NCI-H187 (cell line): ENCODE data around the gene SLC5A1.
"Not testable (repeated sequence)": the region's sequence is repeated elsewhere in the genome, so short reads cannot be mapped to it uniquely, and the experiment has no call there.

Experiments
- DNase-seq, 2 experiments: peaks; one replicate each; lab custom pipeline; 2025; lab: John Stamatoyannopoulos, UW

Gene SLC5A1

DNA sequence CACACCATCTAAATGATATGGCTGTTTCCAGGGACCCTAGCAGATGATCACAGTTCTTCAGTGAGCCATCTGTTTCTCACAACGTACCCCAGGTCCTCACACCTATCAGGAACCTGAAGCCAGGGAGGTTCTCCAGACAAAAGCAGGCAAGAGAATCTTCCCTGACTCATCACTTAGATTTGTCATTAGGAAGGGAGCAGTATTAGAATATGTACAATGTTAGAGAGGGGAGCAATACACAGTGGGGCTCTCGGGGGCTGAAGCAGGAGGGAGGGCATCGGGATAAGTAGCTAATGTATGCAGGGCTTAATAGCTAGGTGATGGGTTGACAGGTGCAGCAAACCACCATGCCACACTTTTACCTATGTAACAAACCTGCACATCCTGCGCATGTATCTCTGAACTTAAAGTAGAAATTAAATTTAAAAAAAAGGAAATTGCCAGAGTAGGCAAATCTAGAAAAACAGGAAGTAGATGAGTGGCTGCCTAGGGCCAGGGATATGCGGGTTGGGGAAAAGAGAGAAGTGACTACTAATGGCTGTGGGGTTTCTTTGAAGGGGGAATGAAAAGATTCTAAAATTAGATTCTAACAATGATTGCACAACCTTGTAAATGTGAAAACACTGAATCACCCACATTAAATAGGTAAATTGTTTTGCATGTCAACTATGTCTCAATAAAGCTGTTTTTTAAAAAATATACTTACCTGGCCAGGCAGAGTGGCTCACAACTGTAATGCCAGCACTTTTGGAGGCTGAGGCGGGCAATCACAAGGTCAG is 101.6 kb downstream of the SLC5A1 start:
- no peak for DNase-seq

DNA sequence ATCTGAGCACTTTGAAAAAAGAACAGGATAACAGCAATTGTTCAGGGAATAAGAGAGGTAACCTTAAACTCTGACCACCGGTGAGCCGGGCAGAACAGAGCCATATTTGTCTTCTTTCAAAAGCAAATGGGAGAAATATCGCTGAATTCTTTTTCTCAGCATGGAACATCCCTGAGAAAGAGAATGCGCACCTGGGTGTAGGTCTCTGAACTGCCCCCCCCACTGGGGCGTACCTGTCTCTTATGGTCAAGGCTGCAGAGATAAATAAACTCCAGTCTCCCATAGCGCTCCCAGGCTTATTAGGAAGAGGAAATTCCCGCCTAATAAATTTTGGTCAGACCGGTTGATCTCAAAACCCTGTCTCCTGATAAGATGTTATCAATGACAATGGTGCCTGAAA is 104.1 kb downstream of the SLC5A1 start:
- not testable (repeated sequence) for DNase-seq

DNA sequence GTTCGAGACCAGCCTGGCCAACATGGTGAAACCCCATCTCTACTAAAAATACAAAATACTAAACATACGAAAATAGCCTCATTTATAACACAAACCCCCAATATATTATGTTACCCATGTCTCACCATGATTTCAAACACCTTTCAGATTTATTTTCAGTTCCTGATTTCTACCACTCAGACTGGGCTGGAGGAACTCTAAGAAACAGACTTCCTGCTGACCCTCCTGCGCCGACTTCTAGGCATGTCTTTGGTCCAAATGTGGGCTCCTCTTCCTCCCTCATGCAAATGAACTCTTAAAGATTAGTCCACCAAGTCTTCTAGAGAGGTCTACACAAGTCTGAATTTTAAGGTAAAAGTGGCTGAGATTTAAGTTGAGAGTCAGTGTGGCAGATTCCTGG is 105.3 kb downstream of the SLC5A1 start:
- not testable (repeated sequence) for DNase-seq

DNA sequence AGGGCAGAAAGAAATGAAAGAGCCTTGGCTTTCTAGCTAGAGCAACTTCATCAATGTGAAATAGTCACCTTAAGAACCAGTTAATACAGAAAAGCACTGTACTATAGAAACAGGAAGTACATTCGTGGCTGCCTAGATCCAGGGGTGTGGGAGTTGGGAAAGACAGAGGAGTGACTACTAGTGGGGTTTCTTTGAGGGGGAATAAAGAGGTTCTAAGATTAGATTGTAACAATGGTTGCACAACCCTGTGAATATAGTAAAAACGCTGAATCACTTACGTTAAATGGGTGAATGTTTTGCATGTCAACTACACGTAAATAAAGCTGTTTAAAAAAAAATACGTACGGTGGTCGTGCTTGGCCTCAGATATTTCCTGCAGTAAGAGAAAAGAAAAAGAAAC is 107.6 kb downstream of the SLC5A1 start:
- DNase-seq = not testable (repeated sequence)

DNA sequence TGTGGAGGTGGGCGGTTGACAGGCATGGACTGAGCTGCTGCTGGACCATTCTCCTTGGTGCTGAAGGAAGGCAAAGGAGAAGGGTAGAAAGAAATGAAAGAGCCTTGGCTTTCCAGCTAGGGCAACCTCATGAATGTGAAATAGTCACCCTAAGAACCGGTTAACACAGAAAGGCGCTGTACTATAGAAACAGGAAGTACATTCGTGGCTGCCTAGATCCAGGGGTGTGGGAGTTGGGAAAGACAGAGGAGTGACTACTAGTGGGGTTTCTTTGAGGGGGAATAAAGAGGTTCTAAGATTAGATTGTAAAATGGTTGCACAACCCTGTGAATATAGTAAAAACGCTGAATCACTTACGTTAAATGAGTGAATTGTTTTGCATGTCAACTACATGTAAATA is 108.6 kb downstream of the SLC5A1 start:
- DNase-seq = not testable (repeated sequence)

DNA sequence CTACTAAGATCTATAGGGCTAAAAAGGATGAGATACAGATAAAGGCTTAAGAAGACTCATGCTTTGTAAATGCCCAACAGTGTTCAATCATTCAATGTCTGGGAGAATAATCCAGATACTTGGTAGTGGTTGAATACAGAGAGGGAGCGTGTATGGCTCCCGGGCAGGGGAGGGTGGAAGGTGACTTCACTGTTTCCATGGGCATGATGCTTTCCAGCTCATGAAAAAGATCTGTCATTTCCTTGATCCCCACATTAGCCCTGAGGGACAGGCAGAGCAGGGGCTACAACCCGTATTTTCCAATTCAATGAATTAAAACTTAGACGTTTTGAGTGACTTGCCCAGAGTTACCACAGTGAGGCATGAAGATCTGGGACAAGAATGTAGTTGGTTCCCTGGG is 111.7 kb downstream of the SLC5A1 start:
- DNase-seq = not testable (repeated sequence)

DNA sequence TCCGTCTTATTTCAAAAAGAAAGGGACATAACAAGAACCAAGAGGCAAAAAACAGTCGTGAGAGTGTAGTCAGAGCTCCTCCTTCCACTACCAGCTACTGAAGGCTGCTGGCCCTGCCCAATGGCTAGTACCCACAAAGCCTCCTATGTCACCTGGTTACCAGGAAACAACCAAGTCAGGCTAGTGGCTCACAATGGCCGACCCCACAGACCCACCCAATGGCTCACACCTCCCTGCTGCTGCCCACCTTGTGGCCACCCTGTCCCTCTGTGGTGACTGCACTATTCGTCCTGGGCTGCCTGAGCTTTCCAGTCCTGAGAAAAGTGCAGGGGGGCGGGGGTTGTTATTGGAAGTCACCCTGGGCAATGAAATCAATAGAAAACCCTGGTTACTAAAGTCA is 114.6 kb downstream of the SLC5A1 start:
- not testable (repeated sequence) for DNase-seq

DNA sequence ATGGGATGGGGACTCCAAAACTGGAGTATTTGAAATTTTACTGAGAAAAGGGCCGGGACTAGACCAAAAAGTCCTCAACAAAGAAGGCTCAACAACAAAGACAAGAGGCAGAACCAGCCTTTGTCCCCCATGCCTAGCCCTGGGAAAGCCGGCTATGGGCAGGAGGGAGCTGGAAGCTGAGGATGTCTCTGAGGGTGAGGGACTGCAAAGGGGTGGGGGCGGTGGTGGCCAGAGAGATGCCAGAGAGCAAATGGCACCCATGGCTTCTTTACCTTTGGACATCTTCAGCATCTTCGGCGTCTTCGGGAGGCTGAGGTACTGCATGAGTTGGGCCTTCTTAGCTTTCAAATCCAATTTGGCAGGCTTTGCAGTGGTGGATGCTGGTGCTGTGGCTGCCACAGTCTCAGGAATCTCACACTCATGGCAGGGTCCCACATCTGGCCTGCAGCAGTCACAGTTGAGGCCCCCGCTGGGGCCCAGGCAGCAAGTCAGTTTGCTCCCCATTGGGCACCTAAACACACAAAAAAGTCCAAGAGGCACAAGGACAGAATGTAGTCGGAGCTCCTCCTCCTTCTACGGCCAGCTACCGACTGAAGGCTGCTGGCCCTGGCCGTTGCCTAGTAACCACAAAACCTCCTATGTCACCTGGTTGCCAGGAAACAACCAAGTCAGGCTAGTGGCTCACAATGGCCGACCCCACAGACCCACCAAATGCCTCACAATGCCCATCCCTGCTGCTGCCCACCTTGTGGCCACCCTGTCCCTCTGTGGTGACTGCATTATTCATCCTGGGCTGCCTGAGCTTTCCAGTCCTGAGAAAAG is 115.9 kb downstream of the SLC5A1 start, which contains the start of gene C22orf42:
Gene C22orf42, minus strand, starts transcription at position 592 of the 822 bp plus-strand sequence. Its CDS starts 88 bp downstream, at position 504.
- no peak for DNase-seq

DNA sequence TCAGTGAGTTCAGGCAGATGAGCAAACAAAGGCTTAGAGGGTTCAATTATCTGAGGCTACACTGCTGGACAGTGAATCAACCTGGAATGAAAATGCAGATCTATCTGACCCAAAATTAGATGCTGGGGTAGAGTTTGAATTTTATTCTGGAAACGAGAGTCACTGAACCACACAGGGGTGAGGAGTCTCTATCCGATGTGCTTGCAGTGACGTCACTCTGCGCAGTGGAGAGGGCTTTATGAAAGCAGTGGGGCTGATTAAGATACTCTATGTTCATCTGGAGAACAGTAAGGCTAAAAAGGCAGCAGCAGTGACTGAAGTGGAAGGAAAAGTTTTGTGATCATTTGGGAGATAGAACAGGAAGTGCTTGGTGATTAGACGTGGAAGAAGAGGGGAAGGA is 117.3 kb downstream of the SLC5A1 start:
- DNase-seq = not testable (repeated sequence)
